ENCODE results near the gene UAP1L1.
"Not testable (repeated sequence)": the region's sequence is repeated elsewhere in the genome, so short reads cannot be mapped to it uniquely, and the experiment has no call there.

Gene UAP1L1

GRCh38 chr9:137056739-137057415 lies 20.4 kb upstream of the UAP1L1 start:
- no peak for DNase-seq (ENCODE audit: low read depth)

- no peak for DNase-seq (ENCODE audit: low read depth)
Observed at GRCh38 chr9:137057545-137057944, 19.8 kb upstream of the UAP1L1 start.

- no peak for DNase-seq (ENCODE audit: low read depth)
Observed at GRCh38 chr9:137058521-137059234, 18.6 kb upstream of the UAP1L1 start.

GRCh38 chr9:137062384-137062783 lies 14.9 kb upstream of the UAP1L1 start:
- DNase-seq (ENCODE audit: low read depth): no peak

- DNase-seq (ENCODE audit: low read depth): not testable (repeated sequence)
Observed at GRCh38 chr9:137062798-137063197, 14.5 kb upstream of the UAP1L1 start.

GRCh38 chr9:137063311-137064026 lies 13.8 kb upstream of the UAP1L1 start:
- DNase-seq (ENCODE audit: low read depth): no peak

- DNase-seq (ENCODE audit: low read depth): peak; percentile 62
Observed at GRCh38 chr9:137064027-137064879, 13.1 kb upstream of the UAP1L1 start.

GRCh38 chr9:137064880-137065164 lies 12.5 kb upstream of the UAP1L1 start:
- DNase-seq (ENCODE audit: low read depth): no peak

GRCh38 chr9:137065336-137065967 lies 11.9 kb upstream of the UAP1L1 start:
- DNase-seq (ENCODE audit: low read depth): no peak

- DNase-seq (ENCODE audit: low read depth): no peak
Observed at GRCh38 chr9:137066096-137066861, 11.0 kb upstream of the UAP1L1 start.

GRCh38 chr9:137067860-137068538 lies 9.3 kb upstream of the UAP1L1 start:
- DNase-seq (ENCODE audit: low read depth): peak; percentile 86

- DNase-seq (ENCODE audit: low read depth): no peak
Observed at GRCh38 chr9:137068539-137069507, 8.5 kb upstream of the UAP1L1 start.

GRCh38 chr9:137069508-137070091 lies 7.7 kb upstream of the UAP1L1 start:
- DNase-seq (ENCODE audit: low read depth): no peak

- DNase-seq (ENCODE audit: low read depth): peak; percentile 77
Observed at GRCh38 chr9:137070201-137070905, 7.0 kb upstream of the UAP1L1 start, which contains the start of gene SAPCD2. Gene SAPCD2 (minus strand): TSS chr9:137070557. CDS start chr9:137070460, 97 bp downstream.

GRCh38 chr9:137070906-137071275 lies 6.4 kb upstream of the UAP1L1 start:
- DNase-seq (ENCODE audit: low read depth): no peak

- DNase-seq (ENCODE audit: low read depth): no peak
Observed at GRCh38 chr9:137071282-137071681, 6.0 kb upstream of the UAP1L1 start.

- no peak for DNase-seq (ENCODE audit: low read depth)
Observed at GRCh38 chr9:137073992-137074399, 3.3 kb upstream of the UAP1L1 start.

GRCh38 chr9:137074657-137075274 lies 2.6 kb upstream of the UAP1L1 start:
- no peak for DNase-seq (ENCODE audit: low read depth)
